CD4-positive, alpha-beta T cell treated with Interleukin-12 subunit alpha and Interleukin-12 subunit beta, for 1 hour (primary cell): Measurements from ENCODE around the gene TUBA4A.
A peak's percentile ranks its signal among the peaks of the same experiment; 100 is the strongest.
"Not testable (repeated sequence)": the region's sequence is repeated elsewhere in the genome, so short reads cannot be mapped to it uniquely, and the experiment has no call there.

Experiments
- DNase-seq: peaks from one replicate; pipeline ENCODE4 v3.0.0-alpha.2; 2020

TUBA4A gene

DNA sequence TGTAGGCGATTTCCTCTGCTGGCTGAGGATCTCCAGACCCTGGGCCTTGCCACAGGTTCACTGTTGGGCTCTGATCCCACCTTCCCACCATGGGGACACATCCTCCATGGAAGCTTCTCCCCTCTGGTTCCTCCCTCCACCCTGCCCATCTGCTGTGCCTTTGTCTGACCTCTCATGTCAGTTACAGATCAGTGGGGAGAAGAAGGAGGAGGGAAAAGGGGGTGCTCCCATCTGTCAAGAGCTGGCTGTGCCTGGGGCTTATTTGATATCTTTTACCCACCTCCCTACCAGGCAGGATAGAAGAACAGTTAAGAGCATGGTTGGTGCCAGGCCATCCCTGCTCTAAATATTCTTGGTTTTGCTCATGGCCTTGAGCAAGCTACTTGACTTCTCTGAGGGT lies 13.2 kb upstream of the TUBA4A start:
- no peak for DNase-seq

GRCh38 chr2:219266232-219266631 lies 12.5 kb upstream of the TUBA4A start:
- no peak for DNase-seq

- no peak for DNase-seq
Measured at GRCh38 chr2:219261024-219261855, 7.5 kb upstream of the TUBA4A start.

DNA sequence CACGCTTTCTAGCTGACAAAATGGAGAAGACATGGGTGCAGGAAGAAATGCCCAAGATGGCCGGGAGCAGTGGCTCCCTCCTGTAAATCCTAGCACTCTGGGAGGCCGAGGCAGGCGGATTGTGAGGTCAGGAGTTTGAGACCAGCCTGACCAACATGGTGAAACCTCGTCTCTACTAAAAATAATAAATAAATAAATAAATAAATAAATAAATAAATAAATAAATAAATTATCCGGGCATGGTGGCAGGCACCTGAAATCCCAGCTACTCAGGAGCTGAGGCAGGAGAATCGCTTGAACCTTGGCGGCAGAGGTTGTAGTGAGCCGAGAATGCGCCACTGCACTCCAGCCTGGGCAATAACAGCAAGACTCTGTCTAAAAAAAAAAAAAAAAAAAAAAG lies 5.2 kb upstream of the TUBA4A start:
- not testable (repeated sequence) for DNase-seq

DNA sequence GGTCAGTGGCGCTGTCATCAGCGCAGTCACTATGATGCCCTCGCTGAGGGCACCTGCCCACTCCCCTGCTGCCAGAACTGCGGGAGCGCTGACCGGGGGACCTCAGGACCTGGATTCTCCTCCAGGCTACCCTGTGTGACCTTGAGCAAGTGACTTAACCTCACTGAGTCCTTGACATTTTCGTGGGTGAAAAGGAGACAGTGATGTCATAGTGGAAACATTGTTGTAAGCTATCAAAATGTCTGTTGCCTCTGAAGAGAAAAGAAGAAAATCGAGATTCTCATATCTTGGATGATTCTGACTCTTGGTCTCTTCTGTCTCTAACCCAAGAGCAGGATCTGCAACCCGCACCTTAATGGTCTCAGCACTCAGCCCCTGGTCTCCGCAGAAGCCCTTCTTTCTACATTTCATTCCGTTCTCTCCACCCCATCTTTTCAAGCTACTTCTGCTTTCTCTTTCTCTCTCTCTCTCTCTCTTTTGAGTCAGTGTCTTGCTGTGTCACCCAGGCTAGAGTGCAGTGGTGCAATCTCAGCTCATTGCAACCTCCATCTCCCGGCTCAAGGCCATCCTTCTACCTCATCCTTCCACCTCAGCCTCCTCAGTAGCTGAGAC lies 978 bp upstream of the TUBA4A start:
- DNase-seq = peak; percentile 56

DNA sequence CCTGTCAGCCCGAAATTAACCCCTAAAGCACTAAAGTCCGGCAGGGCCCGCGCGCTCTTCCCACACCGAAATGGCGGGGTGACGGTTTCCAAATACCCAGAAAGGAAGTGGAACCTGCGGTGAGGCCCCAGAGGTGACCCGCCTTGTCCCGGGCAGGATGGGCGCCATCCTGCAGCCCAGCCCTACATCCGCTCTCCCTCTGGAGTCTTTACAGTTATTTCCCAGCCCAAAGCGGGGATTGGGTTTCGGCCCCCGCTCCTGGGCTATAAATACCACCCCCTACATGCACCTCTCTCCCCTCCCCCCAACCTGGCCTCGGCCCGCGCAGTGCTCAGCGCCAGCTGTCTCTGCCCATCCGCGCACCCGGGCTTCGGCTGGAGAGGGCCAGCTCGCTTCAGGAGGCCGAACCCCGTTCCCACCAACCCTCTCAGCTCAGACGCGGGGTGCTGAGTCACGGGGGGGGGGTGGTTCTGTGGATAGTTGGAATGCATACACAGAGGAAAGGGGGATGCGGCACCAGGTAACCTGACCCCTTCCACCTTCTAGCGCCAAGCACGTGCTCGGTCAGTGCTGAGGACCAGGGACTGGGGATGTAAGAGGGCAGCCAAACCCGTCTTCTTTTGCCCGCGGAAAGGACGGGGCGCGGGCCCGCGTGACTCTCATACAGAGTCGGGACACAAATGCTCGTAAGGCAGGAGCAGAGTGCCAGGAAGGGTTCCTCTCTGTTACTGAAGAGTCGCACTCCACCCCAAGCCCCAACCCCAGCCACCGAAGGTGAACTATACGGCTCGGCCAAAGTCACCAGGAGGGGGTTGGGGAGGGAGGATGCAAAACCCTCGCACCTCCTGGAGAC lies 592 bp downstream of the TUBA4A start, which contains the start of gene TUBA4B:
Gene TUBA4B (plus strand): TSS at position 344 of the 853 bp plus-strand sequence. CDS start 165 bp downstream, at position 509.
- peak; percentile 52 for DNase-seq

GRCh38 chr2:219252570-219252899 lies 1.2 kb downstream of the TUBA4A start:
- DNase-seq = no peak

DNA sequence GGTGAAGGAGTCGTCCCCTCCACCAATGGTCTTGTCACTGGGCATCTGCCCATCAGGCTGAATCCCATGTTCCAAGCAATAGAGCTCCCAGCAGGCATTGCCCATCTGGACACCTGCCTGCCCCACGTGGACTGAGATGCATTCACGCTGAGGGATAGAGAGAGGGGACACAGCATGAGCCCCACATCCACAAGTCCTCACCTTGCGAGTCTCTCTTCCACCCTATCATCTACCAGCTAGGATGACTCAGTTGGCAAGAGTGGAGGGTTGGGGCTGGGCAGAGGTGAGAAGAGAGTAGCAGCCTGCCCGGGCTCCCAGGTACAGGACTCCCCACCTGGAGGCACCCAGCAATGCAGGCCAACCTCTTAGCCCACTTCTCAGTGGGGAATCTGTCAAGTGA lies 1.6 kb downstream of the TUBA4A start:
- peak; percentile 28 for DNase-seq

DNA sequence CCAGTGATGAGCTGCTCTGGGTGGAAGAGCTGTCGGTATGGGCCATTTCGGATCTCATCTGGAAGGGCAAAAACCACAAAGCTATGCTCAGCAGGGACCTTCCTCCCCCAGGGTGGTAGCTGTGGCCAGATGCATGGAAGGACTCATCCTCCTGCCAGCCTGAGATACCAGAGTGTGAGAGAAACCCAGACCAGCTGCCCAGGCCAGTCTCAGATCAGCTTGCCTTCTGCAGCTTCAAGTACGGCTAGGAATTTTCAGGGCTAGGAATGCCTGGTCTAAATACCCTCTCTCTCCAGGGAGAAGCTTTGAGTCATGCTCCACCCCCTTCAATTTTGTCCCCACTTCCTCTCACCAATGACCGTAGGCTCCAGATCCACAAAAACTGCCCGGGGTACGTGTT lies 2.1 kb downstream of the TUBA4A start:
- no peak for DNase-seq

GRCh38 chr2:219250049-219250781 lies 3.5 kb downstream of the TUBA4A start:
- DNase-seq = no peak

DNA sequence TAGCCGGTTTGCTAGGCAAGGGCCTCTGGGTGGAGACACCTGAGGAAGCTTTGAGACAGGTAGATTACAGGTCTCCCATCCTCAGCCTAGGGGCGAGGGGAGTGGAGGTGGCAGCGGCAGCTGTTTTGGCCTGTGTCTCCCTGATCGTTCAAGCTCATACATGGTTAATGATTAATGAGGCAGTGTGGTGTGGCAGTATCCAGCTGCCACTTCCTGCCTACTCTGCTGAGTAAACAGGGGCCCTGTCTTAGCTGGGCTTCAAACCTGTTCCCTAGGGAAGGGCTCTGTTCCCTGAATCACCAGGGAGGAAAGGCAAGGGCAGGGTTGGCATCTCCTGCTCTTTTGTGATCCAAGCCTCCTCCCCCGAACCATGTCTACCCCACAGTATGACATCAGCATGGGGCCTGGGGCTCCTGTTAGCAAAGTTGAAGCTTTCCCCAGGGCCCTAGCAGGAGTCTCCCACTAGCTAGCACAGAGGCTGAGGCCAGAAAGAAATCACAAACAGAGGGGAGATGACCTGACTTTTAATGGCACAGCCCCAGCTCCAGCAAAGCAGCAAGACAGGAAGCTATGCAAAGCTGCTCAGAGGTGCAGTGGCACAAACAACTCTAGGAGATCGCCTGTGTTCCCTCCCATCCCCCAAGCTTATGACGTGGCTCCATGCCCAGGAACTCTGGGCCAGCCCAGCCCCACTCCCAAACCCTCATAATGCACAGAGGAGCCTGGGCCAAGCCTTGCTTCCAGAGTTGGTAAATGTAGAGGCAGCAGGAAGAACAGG lies 4.3 kb downstream of the TUBA4A start:
- DNase-seq = peak; percentile 68

GRCh38 chr2:219248845-219249202 lies 4.9 kb downstream of the TUBA4A start:
- DNase-seq = no peak

DNA sequence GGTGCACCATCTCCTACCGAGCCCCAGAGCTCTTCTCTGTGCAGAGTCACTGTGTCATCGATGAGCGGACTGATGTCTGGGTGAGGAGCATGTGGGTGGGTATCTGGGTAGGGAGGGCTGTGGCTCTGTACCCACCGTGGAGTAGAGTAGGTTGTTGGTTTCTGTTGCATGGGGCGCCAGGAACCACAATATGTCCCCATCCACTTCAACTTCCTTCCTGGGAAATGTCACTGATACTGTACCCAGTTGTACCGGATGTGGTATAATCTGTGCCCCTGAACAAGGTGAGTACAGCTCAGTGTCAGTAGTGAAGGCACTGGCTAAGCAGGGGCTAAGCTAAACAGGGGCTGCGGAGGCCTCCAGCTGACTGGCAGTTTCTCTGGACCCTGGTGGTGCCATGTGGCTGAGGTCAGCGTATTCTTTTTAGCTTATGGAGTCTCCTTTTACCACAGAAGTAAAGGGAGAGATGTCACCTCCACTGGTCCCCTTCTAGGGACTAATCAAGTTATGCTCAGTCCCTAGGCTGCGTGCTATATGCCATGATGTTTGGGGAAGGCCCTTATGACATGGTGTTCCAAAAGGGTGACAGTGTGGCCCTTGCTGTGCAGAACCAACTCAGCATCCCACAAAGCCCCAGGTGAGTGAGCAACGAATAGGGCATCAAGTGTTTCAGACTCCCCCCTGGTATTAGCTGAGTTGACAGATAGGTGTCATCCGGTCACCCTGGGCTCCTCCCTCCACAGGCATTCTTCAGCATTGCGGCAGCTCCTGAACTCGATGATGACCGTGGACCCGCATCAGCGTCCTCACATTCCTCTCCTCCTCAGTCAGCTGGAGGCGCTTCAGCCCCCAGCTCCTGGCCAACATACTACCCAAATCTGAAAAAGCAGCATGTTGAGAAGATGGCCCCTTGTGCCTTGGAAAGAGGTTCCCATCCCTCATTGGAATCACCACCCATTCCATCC lies 5.8 kb downstream of the TUBA4A start:
- peak; percentile 82 for DNase-seq

DNA sequence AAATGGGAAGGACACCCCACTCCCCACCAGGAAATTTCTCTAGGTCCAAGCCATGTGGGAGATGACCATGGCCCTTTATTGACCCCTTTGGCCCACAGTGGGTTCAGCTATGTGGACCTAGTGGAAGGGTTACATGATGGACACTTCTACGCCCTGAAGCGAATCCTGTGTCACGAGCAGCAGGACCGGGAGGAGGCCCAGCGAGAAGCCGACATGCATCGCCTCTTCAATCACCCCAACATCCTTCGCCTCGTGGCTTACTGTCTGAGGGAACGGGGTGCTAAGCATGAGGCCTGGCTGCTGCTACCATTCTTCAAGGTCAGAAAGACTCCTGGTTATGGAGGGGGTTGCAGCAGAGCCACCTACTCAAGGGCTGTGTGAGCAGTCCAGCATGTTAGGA lies 7.2 kb downstream of the TUBA4A start:
- no peak for DNase-seq

- no peak for DNase-seq
Measured at GRCh38 chr2:219245899-219246230, 7.9 kb downstream of the TUBA4A start.

- peak; percentile 89 for DNase-seq
Measured at GRCh38 chr2:219245148-219245898, 8.4 kb downstream of the TUBA4A start, which contains the start of the genes GLB1L and STK16. GLB1L (minus strand) TSS chr2:219245444; CDS start chr2:219243573, 1,871 bp downstream. STK16 (plus strand) TSS chr2:219245479; CDS start chr2:219246000, 521 bp downstream.

DNA sequence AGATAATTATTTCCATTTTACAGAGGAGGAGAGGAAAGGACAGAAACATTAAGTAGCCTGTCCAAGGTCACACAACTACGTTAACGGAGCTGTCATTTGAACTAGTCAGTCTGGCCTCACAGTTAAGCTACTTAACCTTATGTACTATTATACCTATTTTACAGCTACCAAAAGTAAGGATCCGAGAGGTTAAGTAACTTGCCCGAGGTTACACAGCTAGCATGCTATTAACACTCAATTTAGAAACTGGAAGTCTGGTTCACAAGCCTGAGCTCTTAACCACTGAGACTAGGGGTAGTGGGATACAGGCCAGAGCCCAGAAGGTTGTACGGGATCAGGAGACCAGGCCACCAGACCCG lies 8.9 kb downstream of the TUBA4A start:
- DNase-seq = no peak

- DNase-seq = no peak
Measured at GRCh38 chr2:219243291-219243761, 10.4 kb downstream of the TUBA4A start.

GRCh38 chr2:219234331-219234730 lies 19.4 kb downstream of the TUBA4A start:
- DNase-seq = no peak

DNA sequence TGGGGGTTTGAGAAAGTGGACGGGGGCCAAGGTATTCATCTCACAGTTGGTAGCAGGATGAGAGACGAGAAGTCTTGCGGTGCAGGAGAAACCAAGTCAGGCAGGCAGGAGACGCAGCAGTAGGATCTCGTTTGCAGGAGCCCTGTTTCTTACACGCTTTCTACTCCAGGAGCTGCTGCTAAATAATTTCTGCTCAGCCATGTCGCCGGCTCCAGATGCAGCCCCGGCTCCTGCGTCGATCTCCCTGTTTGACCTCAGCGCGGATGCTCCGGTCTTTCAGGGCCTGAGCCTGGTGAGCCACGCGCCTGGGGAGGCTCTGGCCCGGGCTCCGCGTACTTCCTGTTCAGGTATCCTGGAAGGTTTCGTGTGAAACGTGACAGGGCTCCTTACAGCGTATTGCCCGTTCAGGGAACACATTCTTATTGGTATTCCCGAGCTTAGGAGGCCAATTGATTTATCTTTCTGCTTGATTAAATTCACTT lies 23.6 kb downstream of the TUBA4A start:
- peak; percentile 39 for DNase-seq
